ENCODE results near the gene PLEKHG2. TPM values are rescaled to one million over a fixed set of nuclear protein-coding genes. Genes with fewer than 3 reads are reported as not detected.

PLEKHG2 gene
- total and polyA plus RNA-seq, 7 experiments from 2014 or later: 2.6 to 205 (median 21.7) TPM

GRCh38 chr19:39408392-39409207 lies 3.9 kb upstream of the PLEKHG2 start:
- Mint-ChIP-seq H3K9me3 (peaks cover 0 to 24% (median 0%) of the 10 kb centered on the region in 11 donors), H3K36me3 (peaks cover 13 to 26% (median 17%) of the 10 kb centered on the region in 5 donors), H3K4me3 (peak overlapping the region; percentile 89 to 99 (median 94)), H3K27me3 (peaks cover 0 to 6% (median 0%) of the 10 kb centered on the region in 5 donors), H3K27ac (peak overlapping the region; percentile 96 to 99 (median 99)), H3K4me1 (peaks cover 26 to 57% (median 43%) of the 10 kb centered on the region in 7 donors)
- Histone ChIP-seq H3K4me1 (ENCODE audit: control insufficient read depth in 2 of 2, insufficient read depth in 2 of 2, low read length in 2 of 2) (peaks cover 34 to 43% of the 10 kb centered on the region in 2 donors), H3K27me3 (ENCODE audit: control insufficient read depth in 2 of 2, insufficient read depth in 2 of 2, low read length in 2 of 2) (no peaks in the 10 kb centered on the region), H3K9me3 (ENCODE audit: control insufficient read depth in 2 of 3, low read length in 3 of 3) (no peaks in the 10 kb centered on the region), H3K36me3 (ENCODE audit: control insufficient read depth in 2 of 3, insufficient read depth in 3 of 3, low read length in 3 of 3) (peaks cover 12 to 30% (median 14%) of the 10 kb centered on the region in 3 experiments), H3K4me3 (ENCODE audit: low read length) (peak overlapping the region; percentile 100), H3K27ac (ENCODE audit: low read depth, low read length) (peak overlapping the region; percentile 100)
- DNase-seq (peak in 5 of 9 donors; percentile 39 to 52 (median 41)), ATAC-seq (no peak)
- ChIA-PET POLR2A (interaction anchor here (0.6 to 5.1 kb wide), 10 partner anchors 10 to 1028 kb away, joined by 3 to 193 read pairs (median 6); partner anchors contain the start of genes EID2, GMFG, MED29 and PAF1), CTCF (interaction anchor here (1.8 to 4.3 kb wide), 2 partner anchors 8 to 11 kb away, joined by 5 to 50 read pairs; no protein-coding TSS in a partner anchor)
- intact Hi-C loops (cut with micrococcal nuclease): no loop called here

GRCh38 chr19:39409208-39410016 lies 3.1 kb upstream of the PLEKHG2 start:
- ATAC-seq (peak; percentile 3), DNase-seq (peak; percentile 75 to 92 (median 80))
- H3K36me3 ChIP-seq (ENCODE audit: control insufficient read depth in 2 of 3, insufficient read depth in 3 of 3, low read length in 3 of 3): peaks cover 12 to 30% (median 14%) of the 10 kb centered on the region in 3 experiments
- no peaks in the 10 kb centered on the region for H3K27me3 ChIP-seq (ENCODE audit: control insufficient read depth in 2 of 2, insufficient read depth in 2 of 2, low read length in 2 of 2)
- peak overlapping the region; percentile 100 for H3K27ac ChIP-seq (ENCODE audit: low read depth, low read length)
- CTCF ChIA-PET: interaction anchor here (1.8 to 4.3 kb wide), 2 partner anchors 9 to 12 kb away, joined by 5 to 50 read pairs; no protein-coding TSS in a partner anchor
- intact Hi-C loops (cut with micrococcal nuclease): loop anchor here in 1 of 2 donors (5.0 kb wide), 1 partner anchor 1007 kb away; the partner anchor contains the start of gene FAM98C
- Mint-ChIP-seq H3K36me3 (peaks cover 13 to 31% (median 17%) of the 10 kb centered on the region in 5 donors), H3K4me3 (peak overlapping the region; percentile 89 to 99 (median 96)), H3K27me3 (peaks cover 0 to 3% (median 0%) of the 10 kb centered on the region in 5 donors), H3K4me1 (peaks cover 34 to 57% (median 47%) of the 10 kb centered on the region in 7 donors), H3K9me3 (peaks cover 0 to 24% (median 0%) of the 10 kb centered on the region in 11 donors), H3K27ac (peak overlapping the region; percentile 90 to 100 (median 99))
- H3K9me3 ChIP-seq (ENCODE audit: control insufficient read depth in 2 of 3, low read length in 3 of 3): no peaks in the 10 kb centered on the region
- POLR2A ChIA-PET: interaction anchor here (0.6 to 5.1 kb wide), 8 partner anchors 11 to 125 kb away, joined by 3 to 193 read pairs (median 6); partner anchors contain the start of genes GMFG, MED29, PAF1 and RPS16
- H3K4me1 ChIP-seq (ENCODE audit: control insufficient read depth in 2 of 2, insufficient read depth in 2 of 2, low read length in 2 of 2): peaks cover 36 to 38% of the 10 kb centered on the region in 2 donors
- peak overlapping the region; percentile 100 for H3K4me3 ChIP-seq (ENCODE audit: low read length)

GRCh38 chr19:39410017-39410830 lies 2.2 kb upstream of the PLEKHG2 start:
- no peaks in the 10 kb centered on the region for H3K27me3 ChIP-seq (ENCODE audit: control insufficient read depth in 2 of 2, insufficient read depth in 2 of 2, low read length in 2 of 2)
- Mint-ChIP-seq H3K4me1 (peaks cover 34 to 59% (median 45%) of the 10 kb centered on the region in 7 donors), H3K27ac (peak overlapping the region; percentile 90 to 100 (median 97)), H3K36me3 (peaks cover 13 to 33% (median 17%) of the 10 kb centered on the region in 5 donors), H3K27me3 (peaks cover 0 to 3% (median 0%) of the 10 kb centered on the region in 5 donors), H3K4me3 (peak overlapping the region; percentile 84 to 99 (median 92)), H3K9me3 (peaks cover 0 to 24% (median 0%) of the 10 kb centered on the region in 11 donors)
- H3K27ac ChIP-seq (ENCODE audit: low read depth, low read length): peak overlapping the region; percentile 100
- H3K4me1 ChIP-seq (ENCODE audit: control insufficient read depth in 2 of 2, insufficient read depth in 2 of 2, low read length in 2 of 2): peaks cover 33% of the 10 kb centered on the region in 2 donors
- H3K9me3 ChIP-seq (ENCODE audit: control insufficient read depth in 2 of 3, low read length in 3 of 3): no peaks in the 10 kb centered on the region
- ChIA-PET CTCF (interaction anchor here (1.8 kb wide), 1 partner anchor 10 kb away, joined by 5 read pairs; no protein-coding TSS in a partner anchor), POLR2A (interaction anchor here (0.9 to 5.1 kb wide), 4 partner anchors 12 to 74 kb away, joined by 3 to 193 read pairs (median 5); partner anchors contain the start of genes GMFG and SAMD4B)
- peak overlapping the region; percentile 82 for H3K4me3 ChIP-seq (ENCODE audit: low read length)
- peaks cover 12 to 34% (median 14%) of the 10 kb centered on the region in 3 experiments for H3K36me3 ChIP-seq (ENCODE audit: control insufficient read depth in 2 of 3, insufficient read depth in 3 of 3, low read length in 3 of 3)
- peak; percentile 70 to 80 (median 72) for DNase-seq
- intact Hi-C loops (cut with micrococcal nuclease): loop anchor here in 1 of 2 donors (5.0 kb wide), 1 partner anchor 1008 kb away; the partner anchor contains the start of gene FAM98C
- peak; percentile 24 for ATAC-seq

- ATAC-seq (no peak), DNase-seq (no peak)
- intact Hi-C loops (cut with micrococcal nuclease): loop anchor here in 1 of 2 donors (1.0 to 5.0 kb wide), 2 partner anchors 285 to 1008 kb away; partner anchors contain the start of genes FAM98C and PAK4
- peak overlapping the region; percentile 84 to 99 (median 92) for H3K4me3 Mint-ChIP-seq
- peaks cover 13 to 33% (median 17%) of the 10 kb centered on the region in 5 donors for H3K36me3 Mint-ChIP-seq
- peak overlapping the region; percentile 100 for H3K27ac ChIP-seq (ENCODE audit: low read depth, low read length)
- no peaks in the 10 kb centered on the region for H3K9me3 ChIP-seq (ENCODE audit: control insufficient read depth in 2 of 3, low read length in 3 of 3)
- H3K4me1 Mint-ChIP-seq: peaks cover 30 to 56% (median 40%) of the 10 kb centered on the region in 7 donors
- CTCF ChIA-PET: interaction anchor here (1.3 to 2.3 kb wide), 3 partner anchors 11 to 30 kb away, joined by 3 to 121 read pairs (median 6); partner anchors contain the start of gene RPS16
- peaks cover 0 to 3% (median 0%) of the 10 kb centered on the region in 5 donors for H3K27me3 Mint-ChIP-seq
- H3K36me3 ChIP-seq (ENCODE audit: control insufficient read depth in 2 of 3, insufficient read depth in 3 of 3, low read length in 3 of 3): peaks cover 12 to 34% (median 14%) of the 10 kb centered on the region in 3 experiments
- H3K27me3 ChIP-seq (ENCODE audit: control insufficient read depth in 2 of 2, insufficient read depth in 2 of 2, low read length in 2 of 2): no peaks in the 10 kb centered on the region
- POLR2A ChIA-PET: interaction anchor here (0.5 to 2.3 kb wide), 4 partner anchors 11 to 747 kb away, joined by 3 to 250 read pairs (median 18); partner anchors contain the start of gene RPS16
- peak overlapping the region; percentile 90 to 100 (median 97) for H3K27ac Mint-ChIP-seq
- peak overlapping the region; percentile 82 for H3K4me3 ChIP-seq (ENCODE audit: low read length)
- H3K4me1 ChIP-seq (ENCODE audit: control insufficient read depth in 2 of 2, insufficient read depth in 2 of 2, low read length in 2 of 2): peaks cover 28 to 29% of the 10 kb centered on the region in 2 donors
- peaks cover 0 to 24% (median 0%) of the 10 kb centered on the region in 11 donors for H3K9me3 Mint-ChIP-seq
These were observed 1.7 kb upstream of the PLEKHG2 start for GRCh38 chr19:39410831-39411080.

- H3K27ac Mint-ChIP-seq: peak overlapping the region; percentile 90 to 100 (median 97)
- peaks cover 0 to 22% (median 0%) of the 10 kb centered on the region in 11 donors for H3K9me3 Mint-ChIP-seq
- Histone ChIP-seq H3K27ac (ENCODE audit: low read depth, low read length) (peak overlapping the region; percentile 100), H3K4me1 (ENCODE audit: control insufficient read depth in 2 of 2, insufficient read depth in 2 of 2, low read length in 2 of 2) (peaks cover 24 to 28% of the 10 kb centered on the region in 2 donors), H3K27me3 (ENCODE audit: control insufficient read depth in 2 of 2, insufficient read depth in 2 of 2, low read length in 2 of 2) (no peaks in the 10 kb centered on the region), H3K36me3 (ENCODE audit: control insufficient read depth in 2 of 3, insufficient read depth in 3 of 3, low read length in 3 of 3) (peaks cover 12 to 35% (median 14%) of the 10 kb centered on the region in 3 experiments), H3K9me3 (ENCODE audit: control insufficient read depth in 2 of 3, low read length in 3 of 3) (no peaks in the 10 kb centered on the region), H3K4me3 (ENCODE audit: low read length) (peak overlapping the region; percentile 82)
- H3K4me1 Mint-ChIP-seq: peaks cover 27 to 51% (median 37%) of the 10 kb centered on the region in 7 donors
- POLR2A ChIA-PET: interaction anchor here (0.5 to 2.3 kb wide), 15 partner anchors 12 to 747 kb away, joined by 3 to 250 read pairs (median 6); partner anchors contain the start of genes EID2B, GMFG, MED29 and PAF1
- ATAC-seq (no peak), DNase-seq (peak in 2 of 9 donors; percentile 39 to 46)
- CTCF ChIA-PET: interaction anchor here (0.7 to 2.3 kb wide), 11 partner anchors 12 to 938 kb away, joined by 3 to 121 read pairs (median 4); partner anchors contain the start of genes MED29, PAF1, RPS16 and SAMD4B
- peaks cover 0 to 3% (median 0%) of the 10 kb centered on the region in 5 donors for H3K27me3 Mint-ChIP-seq
- intact Hi-C loops (cut with micrococcal nuclease): loop anchor here in 1 of 2 donors (1.0 to 5.0 kb wide), 2 partner anchors 286 to 1009 kb away; partner anchors contain the start of genes FAM98C and PAK4
- peaks cover 13 to 33% (median 17%) of the 10 kb centered on the region in 5 donors for H3K36me3 Mint-ChIP-seq
- H3K4me3 Mint-ChIP-seq: peak overlapping the region; percentile 84 to 99 (median 92)
These were observed 1.2 kb upstream of the PLEKHG2 start for GRCh38 chr19:39411081-39411831.

Data from naive thymus-derived CD4-positive, alpha-beta T cell (primary cell).